AG09319 (cell line): ENCODE measurements around the gene ZCWPW2.

Experiments used
- DNase-seq: peaks from one replicate; pipeline ENCODE4 v3.0.0-alpha.2; 2010; ENCODE audit warnings: low read depth; ENCODE audit errors: extremely low read depth
- TF ChIP-seq, protein P1 (sequence below): IDR thresholded peaks from 2 replicates; pipeline ENCODE4 v1.5.1; 2011; ENCODE audit warnings: low read depth, mild to moderate bottlenecking, inconsistent platforms, low read length, moderate library complexity

Gene ZCWPW2

DNA sequence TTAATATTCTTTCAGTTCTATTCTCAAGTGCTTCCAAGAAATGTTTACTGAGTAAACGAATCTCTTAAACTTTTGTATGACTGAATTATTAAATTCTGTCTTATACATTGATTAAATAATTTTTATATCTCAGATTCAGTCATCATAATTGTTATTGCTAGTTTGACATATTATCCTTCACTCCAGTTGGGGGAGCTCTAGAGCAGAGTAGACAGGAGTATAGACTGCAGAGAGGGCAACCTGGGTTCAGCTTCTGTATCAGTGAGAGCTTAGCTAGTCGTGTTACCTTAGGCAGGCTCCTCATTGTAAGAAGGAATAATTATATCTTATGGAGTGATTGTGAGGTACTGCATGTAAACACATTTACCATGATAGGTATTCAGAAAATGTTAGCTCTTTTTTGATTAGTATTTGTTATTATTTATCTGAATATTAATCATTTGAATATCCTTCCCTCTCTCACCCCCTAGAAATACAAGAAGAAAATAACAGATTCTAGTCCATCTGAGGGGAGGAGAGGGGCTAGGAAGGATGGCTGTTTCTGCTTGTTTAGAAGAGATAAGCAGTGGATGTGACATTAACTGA is 31.0 kb upstream of the ZCWPW2 start:
- TF ChIP-seq, protein P1, sequence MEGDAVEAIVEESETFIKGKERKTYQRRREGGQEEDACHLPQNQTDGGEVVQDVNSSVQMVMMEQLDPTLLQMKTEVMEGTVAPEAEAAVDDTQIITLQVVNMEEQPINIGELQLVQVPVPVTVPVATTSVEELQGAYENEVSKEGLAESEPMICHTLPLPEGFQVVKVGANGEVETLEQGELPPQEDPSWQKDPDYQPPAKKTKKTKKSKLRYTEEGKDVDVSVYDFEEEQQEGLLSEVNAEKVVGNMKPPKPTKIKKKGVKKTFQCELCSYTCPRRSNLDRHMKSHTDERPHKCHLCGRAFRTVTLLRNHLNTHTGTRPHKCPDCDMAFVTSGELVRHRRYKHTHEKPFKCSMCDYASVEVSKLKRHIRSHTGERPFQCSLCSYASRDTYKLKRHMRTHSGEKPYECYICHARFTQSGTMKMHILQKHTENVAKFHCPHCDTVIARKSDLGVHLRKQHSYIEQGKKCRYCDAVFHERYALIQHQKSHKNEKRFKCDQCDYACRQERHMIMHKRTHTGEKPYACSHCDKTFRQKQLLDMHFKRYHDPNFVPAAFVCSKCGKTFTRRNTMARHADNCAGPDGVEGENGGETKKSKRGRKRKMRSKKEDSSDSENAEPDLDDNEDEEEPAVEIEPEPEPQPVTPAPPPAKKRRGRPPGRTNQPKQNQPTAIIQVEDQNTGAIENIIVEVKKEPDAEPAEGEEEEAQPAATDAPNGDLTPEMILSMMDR = peak; percentile 62
- DNase-seq = no peak

DNA sequence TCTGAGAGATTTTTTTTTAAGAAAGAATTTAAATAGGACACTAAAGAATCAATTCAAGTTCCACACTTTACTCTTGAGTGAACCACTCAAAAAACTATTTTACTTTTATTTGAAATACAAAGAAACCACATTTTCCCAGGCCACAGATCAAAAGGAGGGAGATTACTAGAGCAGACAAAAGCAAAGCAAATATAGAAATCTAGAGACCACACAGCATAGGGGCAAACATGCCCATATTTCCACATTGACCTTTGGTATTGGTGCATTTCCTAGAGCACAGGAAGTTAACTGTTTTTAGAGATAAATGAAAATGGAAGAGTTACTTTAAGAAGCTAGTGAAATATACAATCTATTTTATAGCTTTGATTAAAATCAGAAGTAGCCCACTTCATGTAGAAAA is 27.5 kb upstream of the ZCWPW2 start:
- TF ChIP-seq, protein P1 = no peak
- no peak for DNase-seq

DNA sequence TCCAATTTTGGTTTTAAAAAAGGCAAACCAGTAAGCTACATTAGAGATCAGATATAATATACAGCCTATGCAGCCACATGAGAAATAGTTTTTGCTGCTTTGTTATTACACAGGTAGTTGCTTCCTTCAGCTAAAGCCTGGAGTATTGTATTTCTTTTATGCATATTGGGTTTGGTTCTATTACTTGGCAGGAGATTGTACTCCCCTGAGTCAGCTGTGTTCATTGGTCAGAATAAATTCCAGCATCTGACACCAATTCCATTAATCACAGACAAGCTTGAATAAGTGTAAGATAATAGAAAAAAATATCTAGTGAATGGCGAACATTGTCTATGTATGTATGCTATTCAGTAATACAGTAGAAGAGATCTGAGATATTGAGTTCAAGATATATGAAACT is 26.1 kb upstream of the ZCWPW2 start:
- no peak for DNase-seq
- TF ChIP-seq, protein P1 = no peak

DNA sequence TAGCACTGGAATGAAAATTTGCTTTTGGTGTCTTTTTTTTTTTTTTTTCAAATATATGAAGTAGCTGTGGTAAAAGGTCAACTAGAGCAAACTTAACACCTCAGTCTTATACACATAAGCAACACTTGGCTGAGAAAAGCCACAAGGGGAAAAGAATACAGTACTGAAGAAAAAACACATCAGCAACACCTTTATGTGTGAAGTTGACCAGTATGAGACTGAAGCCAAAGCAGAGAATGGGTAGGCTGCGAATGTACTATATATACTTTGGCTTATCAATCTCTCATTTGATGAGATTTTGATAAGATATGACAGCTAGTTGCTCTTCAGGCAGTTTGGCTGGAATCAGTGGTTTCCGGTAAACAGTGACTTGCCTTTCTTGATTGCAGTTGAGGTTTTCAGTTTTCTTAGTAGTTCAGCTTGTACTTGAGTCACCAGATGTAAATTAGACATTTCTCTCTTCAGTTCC is 22.0 kb upstream of the ZCWPW2 start:
- TF ChIP-seq, protein P1 = no peak
- no peak for DNase-seq

DNA sequence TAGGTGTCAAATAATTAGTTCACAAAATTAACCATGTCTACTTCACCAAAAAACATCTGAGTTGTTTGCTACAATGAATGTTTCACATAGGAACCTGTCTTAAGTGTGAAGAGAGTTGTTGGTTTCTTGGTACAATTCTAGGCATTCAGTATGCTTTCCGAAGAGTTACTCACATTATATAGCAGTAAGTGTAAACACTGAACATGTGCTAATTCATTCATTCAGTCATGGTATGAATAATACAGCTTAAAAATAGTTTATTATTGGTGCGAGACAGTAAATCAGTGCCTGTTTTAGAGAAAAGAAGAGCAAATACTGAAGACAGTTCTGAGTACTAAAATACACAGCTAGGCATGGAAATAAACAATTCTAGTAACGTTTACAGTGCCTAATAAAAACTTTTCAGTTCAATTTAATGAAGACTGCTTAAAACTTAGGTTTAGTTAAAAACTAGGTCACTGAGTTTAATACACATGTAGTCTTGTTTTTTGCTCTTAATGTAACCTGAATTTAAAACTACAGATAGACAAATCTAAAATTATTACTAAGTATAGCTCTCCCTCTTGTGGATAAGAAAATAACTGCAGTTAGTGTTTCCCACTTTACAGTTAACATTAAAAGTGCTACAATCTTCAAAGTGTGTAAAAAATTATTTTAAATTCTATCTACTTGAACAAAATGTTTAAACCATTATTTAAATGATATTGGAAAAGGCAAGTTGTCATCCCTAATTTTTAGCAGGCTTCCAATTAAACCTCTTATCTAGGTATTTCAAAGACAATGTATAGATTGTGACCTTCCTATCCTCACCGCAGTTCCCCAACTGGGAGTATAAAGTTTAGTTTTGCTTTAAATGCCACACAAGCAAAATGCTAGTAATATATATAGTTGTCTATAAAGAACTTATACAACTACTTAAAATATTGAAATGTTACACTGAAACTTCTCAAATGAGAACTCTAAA is 20.1 kb upstream of the ZCWPW2 start:
- no peak for DNase-seq
- TF ChIP-seq, protein P1 = peak; percentile 58

DNA sequence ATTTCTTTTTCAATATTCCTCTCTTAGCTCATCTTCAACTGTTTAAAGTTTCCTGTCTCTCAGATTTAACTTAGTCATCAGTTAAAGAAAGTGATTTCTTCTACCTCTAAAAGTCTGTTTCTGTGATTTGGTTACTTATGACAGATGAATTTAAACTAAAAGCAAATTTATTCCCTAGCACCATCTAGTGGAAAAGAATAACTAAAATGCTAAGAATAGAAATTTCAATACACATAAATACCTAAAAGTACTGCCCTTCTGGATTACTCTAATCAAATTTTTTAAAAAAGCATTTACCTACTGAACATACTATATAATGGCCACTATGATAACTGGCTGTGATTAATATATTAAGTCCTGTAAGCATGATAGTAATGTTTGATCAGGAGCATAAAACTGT is 14.0 kb upstream of the ZCWPW2 start:
- DNase-seq = no peak
- TF ChIP-seq, protein P1 = peak; percentile 19

DNA sequence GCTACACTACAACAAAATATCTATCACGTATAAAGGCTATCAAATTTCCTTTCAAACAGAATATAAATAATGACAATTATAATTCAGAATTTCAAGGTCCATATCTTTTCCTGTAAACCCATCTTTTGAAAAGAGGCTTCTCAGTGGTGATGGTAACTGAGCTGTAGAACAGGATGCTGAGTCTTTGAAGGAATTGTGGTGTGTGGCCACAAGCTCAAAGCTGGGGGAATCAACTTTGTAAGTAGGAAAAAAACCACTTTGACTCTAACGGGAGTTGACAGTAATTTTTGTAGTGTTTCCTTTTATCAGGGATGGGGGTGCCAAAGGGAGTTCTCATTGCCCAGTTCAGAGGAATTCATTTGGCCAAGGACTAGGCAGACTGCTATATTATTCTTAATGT is 13.3 kb upstream of the ZCWPW2 start:
- TF ChIP-seq, protein P1 = no peak
- DNase-seq = no peak
